ENCODE measurements around the gene FTO.

The FTO gene

GRCh38 chr16:53922807-53923571, 219.0 kb downstream of the FTO start:
- peaks cover 13 to 16% of the 10 kb centered on the region in 2 experiments for H3K4me1 ChIP-seq (ENCODE audit: control insufficient read depth in 1 of 2, insufficient read depth in 1 of 2, low read depth in 1 of 2, low read length in 1 of 2)
- H3K4me3 ChIP-seq (ENCODE audit: low read depth in 1 of 2, low read length in 1 of 2): no peak overlapping the region
- H3K9me3 ChIP-seq: no peaks in the 10 kb centered on the region
- TF ChIP-seq, protein P1, sequence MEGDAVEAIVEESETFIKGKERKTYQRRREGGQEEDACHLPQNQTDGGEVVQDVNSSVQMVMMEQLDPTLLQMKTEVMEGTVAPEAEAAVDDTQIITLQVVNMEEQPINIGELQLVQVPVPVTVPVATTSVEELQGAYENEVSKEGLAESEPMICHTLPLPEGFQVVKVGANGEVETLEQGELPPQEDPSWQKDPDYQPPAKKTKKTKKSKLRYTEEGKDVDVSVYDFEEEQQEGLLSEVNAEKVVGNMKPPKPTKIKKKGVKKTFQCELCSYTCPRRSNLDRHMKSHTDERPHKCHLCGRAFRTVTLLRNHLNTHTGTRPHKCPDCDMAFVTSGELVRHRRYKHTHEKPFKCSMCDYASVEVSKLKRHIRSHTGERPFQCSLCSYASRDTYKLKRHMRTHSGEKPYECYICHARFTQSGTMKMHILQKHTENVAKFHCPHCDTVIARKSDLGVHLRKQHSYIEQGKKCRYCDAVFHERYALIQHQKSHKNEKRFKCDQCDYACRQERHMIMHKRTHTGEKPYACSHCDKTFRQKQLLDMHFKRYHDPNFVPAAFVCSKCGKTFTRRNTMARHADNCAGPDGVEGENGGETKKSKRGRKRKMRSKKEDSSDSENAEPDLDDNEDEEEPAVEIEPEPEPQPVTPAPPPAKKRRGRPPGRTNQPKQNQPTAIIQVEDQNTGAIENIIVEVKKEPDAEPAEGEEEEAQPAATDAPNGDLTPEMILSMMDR (IDR thresholded peaks at IDR 0.05): no peak
- H3K36me3 ChIP-seq: no peaks in the 10 kb centered on the region
- H3K27me3 ChIP-seq: no peaks in the 10 kb centered on the region
- no peak overlapping the region for H3K27ac ChIP-seq

GRCh38 chr16:53924331-53925106, 220.6 kb downstream of the FTO start:
- Histone ChIP-seq H3K36me3 (no peaks in the 10 kb centered on the region), H3K9me3 (no peaks in the 10 kb centered on the region), H3K27me3 (no peaks in the 10 kb centered on the region), H3K4me1 (ENCODE audit: control insufficient read depth in 1 of 2, insufficient read depth in 1 of 2, low read depth in 1 of 2, low read length in 1 of 2) (peaks cover 13 to 16% of the 10 kb centered on the region in 2 experiments), H3K4me3 (ENCODE audit: low read depth in 1 of 2, low read length in 1 of 2) (no peak overlapping the region), H3K27ac (no peak overlapping the region)
- TF ChIP-seq, protein P1 (IDR thresholded peaks at IDR 0.05): no peak

- TF ChIP-seq, protein P1 (IDR thresholded peaks at IDR 0.05): no peak
- Histone ChIP-seq H3K4me1 (ENCODE audit: control insufficient read depth in 1 of 2, insufficient read depth in 1 of 2, low read depth in 1 of 2, low read length in 1 of 2) (peaks cover 13 to 16% of the 10 kb centered on the region in 2 experiments), H3K27me3 (no peaks in the 10 kb centered on the region), H3K27ac (no peak overlapping the region), H3K9me3 (no peaks in the 10 kb centered on the region), H3K36me3 (no peaks in the 10 kb centered on the region), H3K4me3 (ENCODE audit: low read depth in 1 of 2, low read length in 1 of 2) (no peak overlapping the region)
Measured at GRCh38 chr16:53925107-53925410, 221.1 kb downstream of the FTO start.

DNA sequence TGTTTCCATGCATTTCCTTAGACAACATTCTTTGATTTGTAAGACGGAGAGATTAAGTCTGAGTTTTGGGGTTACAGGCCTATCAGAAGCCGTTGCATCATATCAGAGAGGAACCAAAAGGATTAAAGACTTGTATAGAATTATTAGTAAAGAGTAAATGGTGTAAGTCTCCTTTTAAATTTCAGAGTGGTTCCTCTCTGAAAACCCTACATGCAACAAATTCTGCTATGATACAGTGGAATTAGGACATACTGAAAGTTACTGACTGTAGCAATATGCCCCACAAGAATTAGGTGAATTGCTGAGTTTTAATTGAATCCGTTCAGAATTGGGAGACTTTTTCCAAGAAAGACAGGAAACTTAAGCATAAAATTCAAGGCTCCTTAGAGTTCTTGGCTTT, 221.6 kb downstream of the FTO start:
- H3K4me1 ChIP-seq (ENCODE audit: control insufficient read depth in 1 of 2, insufficient read depth in 1 of 2, low read depth in 1 of 2, low read length in 1 of 2): peaks cover 13 to 16% of the 10 kb centered on the region in 2 experiments
- no peak overlapping the region for H3K27ac ChIP-seq
- H3K4me3 ChIP-seq (ENCODE audit: low read depth in 1 of 2, low read length in 1 of 2): no peak overlapping the region
- no peaks in the 10 kb centered on the region for H3K9me3 ChIP-seq
- H3K36me3 ChIP-seq: no peaks in the 10 kb centered on the region
- H3K27me3 ChIP-seq: no peaks in the 10 kb centered on the region
- TF ChIP-seq, protein P1 (IDR thresholded peaks at IDR 0.05): no peak

DNA sequence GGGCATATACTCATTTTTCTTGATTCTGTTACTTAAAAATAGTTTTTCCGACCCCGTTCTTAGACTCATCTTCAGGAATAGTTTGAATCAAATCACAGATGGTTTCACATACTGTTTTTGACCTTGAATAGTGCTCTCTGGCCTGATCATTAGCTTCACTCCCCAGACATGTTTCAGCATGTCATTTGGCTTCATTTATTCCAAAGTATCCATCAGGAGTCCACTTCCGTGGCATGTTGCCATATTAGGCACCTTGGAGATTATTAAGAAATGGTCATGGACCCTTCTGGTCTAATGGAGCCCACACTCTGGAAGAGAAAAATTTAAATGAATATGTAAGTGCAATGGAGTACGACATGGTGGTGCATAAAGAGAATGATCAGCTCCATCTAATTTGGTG, 222.3 kb downstream of the FTO start:
- Histone ChIP-seq H3K4me3 (ENCODE audit: low read depth in 1 of 2, low read length in 1 of 2) (no peak overlapping the region), H3K36me3 (no peaks in the 10 kb centered on the region), H3K4me1 (ENCODE audit: control insufficient read depth in 1 of 2, insufficient read depth in 1 of 2, low read depth in 1 of 2, low read length in 1 of 2) (peaks cover 13 to 16% of the 10 kb centered on the region in 2 experiments), H3K27ac (no peak overlapping the region), H3K27me3 (no peaks in the 10 kb centered on the region), H3K9me3 (no peaks in the 10 kb centered on the region)
- TF ChIP-seq, protein P1 (IDR thresholded peaks at IDR 0.05): no peak

All from neutrophil (primary cell).